Stimulated activated CD4-positive, alpha-beta T cell treated with anti-CD3 and anti-CD28 coated beads, TNF-alpha, amount 100 ng/mL, for 24 hours (primary cell): ENCODE results near the gene C12orf57.

Experiments
- DNase-seq, 3 experiments: peaks; one replicate each; pipeline ENCODE4 v3.0.0-alpha.2; 2020; ENCODE audit warnings: low read depth in 3 of 3

Gene C12orf57

GRCh38 chr12:6937481-6938352 is 6.1 kb upstream of the C12orf57 start:
- peak; percentile 88 to 91 (median 91) for DNase-seq

DNA sequence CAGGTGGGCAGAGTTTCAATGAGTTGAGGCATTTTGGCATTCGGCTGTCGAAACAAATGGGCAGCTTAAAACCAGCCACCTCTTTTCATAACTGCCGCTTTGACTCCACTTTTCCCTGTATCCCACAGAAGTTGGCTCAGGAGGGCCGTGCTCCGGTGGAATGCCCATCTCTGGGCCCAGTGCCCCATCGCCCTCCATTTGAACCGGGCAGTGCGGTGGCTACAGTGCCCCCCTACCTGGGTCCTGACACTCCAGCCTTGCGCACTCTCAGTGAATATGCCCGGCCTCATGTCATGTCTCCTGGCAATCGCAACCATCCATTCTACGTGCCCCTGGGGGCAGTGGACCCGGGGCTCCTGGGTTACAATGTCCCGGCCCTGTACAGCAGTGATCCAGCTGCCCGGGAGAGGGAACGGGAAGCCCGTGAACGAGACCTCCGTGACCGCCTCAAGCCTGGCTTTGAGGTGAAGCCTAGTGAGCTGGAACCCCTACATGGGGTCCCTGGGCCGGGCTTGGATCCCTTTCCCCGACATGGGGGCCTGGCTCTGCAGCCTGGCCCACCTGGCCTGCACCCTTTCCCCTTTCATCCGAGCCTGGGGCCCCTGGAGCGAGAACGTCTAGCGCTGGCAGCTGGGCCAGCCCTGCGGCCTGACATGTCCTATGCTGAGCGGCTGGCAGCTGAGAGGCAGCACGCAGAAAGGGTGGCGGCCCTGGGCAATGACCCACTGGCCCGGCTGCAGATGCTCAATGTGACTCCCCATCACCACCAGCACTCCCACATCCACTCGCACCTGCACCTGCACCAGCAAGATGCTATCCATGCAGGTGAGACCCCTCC is 5.2 kb upstream of the C12orf57 start:
- DNase-seq = no peak

GRCh38 chr12:6939191-6939540 is 4.7 kb upstream of the C12orf57 start:
- no peak for DNase-seq

GRCh38 chr12:6941267-6941666 is 2.6 kb upstream of the C12orf57 start:
- no peak for DNase-seq

- no peak for DNase-seq
Measured at GRCh38 chr12:6941782-6942181, 2.0 kb upstream of the C12orf57 start.

- DNase-seq = no peak
Measured at GRCh38 chr12:6942331-6942665, 1.5 kb upstream of the C12orf57 start.

DNA sequence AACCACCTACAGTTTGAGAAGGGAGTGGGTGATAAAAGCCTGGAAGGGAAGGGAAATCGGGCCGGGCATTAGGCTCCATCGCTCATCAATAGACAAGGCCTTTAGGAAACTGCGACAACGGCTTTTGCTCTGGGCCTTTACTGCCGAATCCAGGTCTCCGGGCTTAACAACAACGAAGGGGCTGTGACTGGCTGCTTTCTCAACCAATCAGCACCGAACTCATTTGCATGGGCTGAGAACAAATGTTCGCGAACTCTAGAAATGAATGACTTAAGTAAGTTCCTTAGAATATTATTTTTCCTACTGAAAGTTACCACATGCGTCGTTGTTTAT is 467 bp upstream of the C12orf57 start:
- peak in 2 of 3 experiments; percentile 66 to 71 for DNase-seq

- peak; percentile 80 to 90 (median 80) for DNase-seq
Measured at GRCh38 chr12:6944381-6945186, 762 bp downstream of the C12orf57 start.

DNA sequence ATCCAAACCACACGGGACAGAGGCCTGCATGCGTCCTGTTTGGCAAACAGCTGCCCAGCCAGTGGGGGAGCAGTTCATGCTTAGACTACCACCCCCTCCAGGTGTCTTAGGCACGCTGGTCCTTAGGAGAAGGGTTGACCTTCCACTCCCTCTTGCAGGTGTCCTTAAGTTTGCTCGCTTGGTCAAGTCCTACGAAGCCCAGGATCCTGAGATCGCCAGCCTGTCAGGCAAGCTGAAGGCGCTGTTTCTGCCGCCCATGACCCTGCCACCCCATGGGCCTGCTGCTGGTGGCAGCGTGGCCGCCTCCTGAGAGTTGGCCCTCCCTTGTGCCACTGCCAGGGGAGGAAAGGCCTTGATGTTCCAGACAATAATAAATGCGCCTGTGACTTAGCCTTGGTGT is 1.8 kb downstream of the C12orf57 start:
- no peak for DNase-seq

GRCh38 chr12:6946033-6946919 is 2.5 kb downstream of the C12orf57 start:
- DNase-seq = peak in 1 of 3 experiments; percentile 76

GRCh38 chr12:6946920-6947374 is 3.1 kb downstream of the C12orf57 start:
- DNase-seq = no peak

DNA sequence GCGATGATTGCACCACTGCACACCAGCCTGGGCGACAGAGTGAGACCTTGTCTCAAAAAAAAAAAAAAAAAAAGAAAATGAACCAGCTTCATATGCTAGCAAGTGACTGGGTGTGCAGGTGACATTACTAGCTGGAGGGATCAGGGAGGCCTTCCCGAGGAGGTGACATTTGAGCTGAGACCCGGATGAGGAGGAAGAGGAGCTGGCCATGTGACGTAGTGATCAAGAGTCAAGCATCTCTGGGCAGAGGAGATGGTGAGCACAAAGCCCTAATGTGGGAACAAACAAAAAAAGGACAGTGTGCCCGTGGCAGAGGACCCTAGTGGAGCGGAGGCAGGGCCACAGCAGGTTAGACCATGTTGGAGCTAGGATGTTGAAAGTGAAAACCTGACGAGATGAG is 3.8 kb downstream of the C12orf57 start:
- no peak for DNase-seq

DNA sequence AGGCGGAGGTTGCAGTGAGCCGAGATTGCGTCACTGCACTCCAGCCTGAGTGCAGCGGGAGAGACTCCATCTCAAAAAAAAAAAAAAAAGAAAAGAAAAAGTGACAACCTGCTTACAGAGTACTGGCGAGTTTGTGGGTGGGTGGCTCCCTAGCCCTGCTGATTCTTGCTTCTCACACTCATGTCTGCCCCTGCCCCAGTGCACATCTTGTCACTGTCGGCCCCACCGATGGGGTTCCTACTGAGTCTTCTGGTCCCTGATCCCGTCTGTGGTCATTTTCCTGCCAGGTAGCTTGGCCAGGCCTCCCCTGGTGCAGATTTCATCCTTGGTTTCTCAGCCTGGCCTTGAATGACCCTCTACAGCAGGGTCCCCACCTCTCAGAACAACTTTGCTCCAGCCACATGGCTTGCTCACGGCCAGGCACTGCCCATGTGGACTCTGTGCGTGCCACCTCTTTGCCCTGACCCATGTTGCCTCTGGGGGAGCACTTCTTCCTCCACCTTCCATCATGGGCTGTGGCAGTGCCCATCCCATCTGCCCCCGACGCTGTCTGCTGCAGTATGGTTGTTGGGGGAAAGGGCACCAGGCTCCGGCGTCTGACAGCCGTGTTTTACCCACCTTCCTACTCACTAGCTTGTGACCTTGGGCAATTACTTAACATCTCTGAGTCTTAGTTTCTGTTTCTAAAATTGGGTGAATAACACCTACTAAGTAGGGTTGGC is 5.2 kb downstream of the C12orf57 start:
- no peak for DNase-seq

DNA sequence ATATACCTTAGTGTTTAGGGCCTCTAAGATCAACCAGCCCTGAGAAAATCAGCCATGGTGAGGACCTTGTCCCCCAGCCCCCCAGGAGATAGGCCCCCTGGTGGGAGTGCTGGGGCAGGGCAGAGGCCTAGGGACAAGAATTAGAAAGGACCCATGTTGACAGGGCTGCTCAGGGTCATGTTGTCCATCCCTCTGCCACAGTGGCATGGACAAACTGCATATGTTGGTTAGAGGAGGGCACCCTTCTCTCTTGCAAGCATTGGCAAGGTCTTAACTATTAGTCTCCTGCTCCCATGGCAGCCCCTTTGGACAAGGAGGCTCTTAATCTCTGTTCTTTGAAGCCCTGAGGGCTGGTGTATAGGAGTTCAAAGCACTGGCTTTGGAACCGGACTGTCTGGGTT is 6.6 kb downstream of the C12orf57 start:
- DNase-seq = no peak

- peak in 1 of 3 experiments; percentile 72 for DNase-seq
Measured at GRCh38 chr12:6950811-6951540, 7.2 kb downstream of the C12orf57 start, which contains the start of gene PTPN6. TSS of gene PTPN6 (plus strand) at chr12:6951356. CDS start at chr12:6951513, 157 bp downstream.

DNA sequence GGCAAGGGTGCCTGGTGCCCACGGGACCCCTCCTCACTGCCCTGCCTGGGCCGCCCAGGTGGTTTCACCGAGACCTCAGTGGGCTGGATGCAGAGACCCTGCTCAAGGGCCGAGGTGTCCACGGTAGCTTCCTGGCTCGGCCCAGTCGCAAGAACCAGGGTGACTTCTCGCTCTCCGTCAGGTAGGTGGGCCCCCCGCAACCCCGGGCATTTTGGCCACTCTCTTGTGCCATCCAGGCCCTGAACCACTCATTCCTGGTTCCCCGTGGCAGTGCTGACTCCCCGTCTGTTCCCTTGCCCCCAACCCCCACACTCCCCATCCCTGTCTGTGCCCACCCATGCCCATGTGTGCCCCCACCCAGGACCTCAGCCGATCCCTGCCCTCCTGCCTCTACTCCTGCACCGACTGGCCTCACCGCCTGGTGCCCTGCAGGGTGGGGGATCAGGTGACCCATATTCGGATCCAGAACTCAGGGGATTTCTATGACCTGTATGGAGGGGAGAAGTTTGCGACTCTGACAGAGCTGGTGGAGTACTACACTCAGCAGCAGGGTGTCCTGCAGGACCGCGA is 7.8 kb downstream of the C12orf57 start:
- no peak for DNase-seq

GRCh38 chr12:6952121-6952862 is 8.5 kb downstream of the C12orf57 start:
- DNase-seq = no peak

DNA sequence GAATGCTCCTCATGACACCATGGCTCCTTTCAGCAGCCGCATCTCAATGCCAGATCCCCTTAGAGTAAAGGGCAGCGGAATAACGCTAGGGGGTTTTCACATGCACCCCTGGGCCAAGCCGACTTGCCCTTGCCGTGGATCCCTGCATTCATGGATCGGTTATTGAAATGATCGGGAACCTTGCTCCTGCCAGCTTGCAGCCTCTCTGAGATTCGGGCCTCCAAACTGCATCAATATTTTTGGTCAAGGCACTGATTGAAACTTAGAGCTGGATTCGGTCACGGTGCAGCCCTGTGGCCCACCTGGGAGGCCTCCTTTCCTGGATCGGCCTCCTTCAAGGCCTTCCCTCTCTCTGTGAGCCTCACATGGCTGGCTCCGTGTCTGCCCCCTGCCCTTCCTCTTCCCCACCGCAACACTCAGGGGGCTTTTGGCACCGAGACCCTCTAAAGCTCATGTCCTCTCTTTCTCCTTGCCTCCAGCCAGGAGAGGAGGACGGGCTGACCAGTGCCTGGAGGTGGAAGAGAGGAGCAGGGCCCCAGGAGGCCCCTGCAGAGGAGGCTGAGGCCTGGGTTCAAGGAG is 9.1 kb downstream of the C12orf57 start:
- no peak for DNase-seq
